PC-9 (cell line): ENCODE measurements around the gene RAP1B.

Source experiments
- EZH2 ChIP-seq: fragments of 200-600 bp; sonication (generic); IDR thresholded peaks from 2 replicates; pipeline ENCODE4 v1.8.0; 2017; ENCODE audit warnings: antibody characterized with exemption, low read depth
- TF ChIP-seq, protein P1 (sequence below): fragments of 200-600 bp; sonication (generic); conservative IDR thresholded peaks from 2 replicates; pipeline ENCODE4 v1.6.1; 2017; ENCODE audit warnings: mixed run types, antibody characterized with exemption, mild to moderate bottlenecking, moderate library complexity

DNA sequence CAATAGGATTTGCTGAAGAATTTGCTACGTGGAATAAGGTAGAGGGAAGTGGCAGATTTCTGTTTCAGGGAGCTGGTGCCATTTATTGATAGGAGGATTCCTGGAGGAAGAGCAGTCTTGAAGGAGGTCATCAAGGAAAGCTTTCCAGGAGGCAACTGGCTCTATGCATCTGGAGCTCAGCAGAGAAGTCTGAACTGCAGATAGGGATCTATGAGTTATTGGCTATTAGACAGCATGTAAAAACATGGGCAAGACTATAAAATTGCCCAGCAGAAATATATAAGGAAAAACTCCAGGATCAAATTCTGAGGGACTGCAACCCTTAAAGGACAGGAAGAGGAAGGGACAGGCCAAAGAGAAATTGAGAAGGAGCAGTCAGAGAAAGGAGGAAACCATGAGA lies 8.9 kb upstream of the RAP1B start:
- no peak for TF ChIP-seq EZH2
- TF ChIP-seq, protein P1, sequence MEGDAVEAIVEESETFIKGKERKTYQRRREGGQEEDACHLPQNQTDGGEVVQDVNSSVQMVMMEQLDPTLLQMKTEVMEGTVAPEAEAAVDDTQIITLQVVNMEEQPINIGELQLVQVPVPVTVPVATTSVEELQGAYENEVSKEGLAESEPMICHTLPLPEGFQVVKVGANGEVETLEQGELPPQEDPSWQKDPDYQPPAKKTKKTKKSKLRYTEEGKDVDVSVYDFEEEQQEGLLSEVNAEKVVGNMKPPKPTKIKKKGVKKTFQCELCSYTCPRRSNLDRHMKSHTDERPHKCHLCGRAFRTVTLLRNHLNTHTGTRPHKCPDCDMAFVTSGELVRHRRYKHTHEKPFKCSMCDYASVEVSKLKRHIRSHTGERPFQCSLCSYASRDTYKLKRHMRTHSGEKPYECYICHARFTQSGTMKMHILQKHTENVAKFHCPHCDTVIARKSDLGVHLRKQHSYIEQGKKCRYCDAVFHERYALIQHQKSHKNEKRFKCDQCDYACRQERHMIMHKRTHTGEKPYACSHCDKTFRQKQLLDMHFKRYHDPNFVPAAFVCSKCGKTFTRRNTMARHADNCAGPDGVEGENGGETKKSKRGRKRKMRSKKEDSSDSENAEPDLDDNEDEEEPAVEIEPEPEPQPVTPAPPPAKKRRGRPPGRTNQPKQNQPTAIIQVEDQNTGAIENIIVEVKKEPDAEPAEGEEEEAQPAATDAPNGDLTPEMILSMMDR, result no peak
